Hypothalamus (tissue), 51 donors: Measurements from ENCODE around the gene C1orf105.

ENCODE experiments used
- DNase-seq, 51 donors: peaks; one replicate each; lab custom pipeline; 2025; lab: John Stamatoyannopoulos, UW

The C1orf105 gene

GRCh38 chr1:172517545-172517944 is 97.1 kb downstream of the C1orf105 start:
- no peak for DNase-seq
